Fibroblast of lung (primary cell): ENCODE data around the gene KCNK15. TPM values are rescaled to one million over a fixed set of nuclear protein-coding genes. Genes with fewer than 3 reads are reported as not detected.

ENCODE experiments used
- DNase-seq, 2 donors: peaks; one replicate each; pipeline versions ENCODE4 v3.0.0 to v3.0.0-alpha.2; 2010; ENCODE audit warnings: low read depth in 2 of 2
- H2AFZ ChIP-seq: 2 replicates; pipeline ENCODE4 v1.5.1; 2012; ENCODE audit warnings: low read length, control low read depth, inconsistent platforms
- H3K27ac ChIP-seq: 2 replicates; pipeline ENCODE4 v1.5.1; 2011; ENCODE audit warnings: low read length, control low read depth; ENCODE audit not compliant: insufficient read depth
- H3K27me3 ChIP-seq: 2 replicates; pipeline ENCODE4 v1.5.1; 2011; ENCODE audit warnings: mild to moderate bottlenecking, low read length; ENCODE audit not compliant: control insufficient read depth, insufficient read depth
- H3K36me3 ChIP-seq: 2 replicates; pipeline ENCODE4 v1.5.1; 2011; ENCODE audit warnings: low read length; ENCODE audit not compliant: control insufficient read depth, insufficient read depth
- H3K4me1 ChIP-seq: 2 replicates; pipeline ENCODE4 v1.5.1; 2011; ENCODE audit warnings: low read length; ENCODE audit not compliant: control insufficient read depth, insufficient read depth; ENCODE audit errors: extremely low read depth
- H3K4me2 ChIP-seq: 2 replicates; pipeline ENCODE4 v1.5.1; 2011; ENCODE audit warnings: low read length, control low read depth; ENCODE audit not compliant: insufficient read depth; ENCODE audit errors: extremely low read depth
- H3K4me3 ChIP-seq, 4 experiments: fragments of 200-600 bp in 1 of 4; sonication (generic) in 1 of 4; replicated peaks in 1 of 4; 2 replicates each; pipeline ENCODE4 v1.5.1; 2011 to 2016; ENCODE audit warnings: low read length in 4 of 4, low read depth in 3 of 4, mild to moderate bottlenecking in 3 of 4, control low read depth in 2 of 4, inconsistent platforms in 1 of 4, mixed read lengths in 1 of 4; ENCODE audit not compliant: insufficient read depth in 1 of 4; ENCODE audit errors: control extremely low read depth in 1 of 4
- H3K79me2 ChIP-seq: 2 replicates; pipeline ENCODE4 v1.5.1; 2012; ENCODE audit warnings: mild to moderate bottlenecking, low read length, inconsistent platforms; ENCODE audit not compliant: control insufficient read depth, insufficient read depth
- H3K9ac ChIP-seq: 2 replicates; pipeline ENCODE4 v1.5.1; 2011; ENCODE audit warnings: mild to moderate bottlenecking, low read length, control low read depth; ENCODE audit not compliant: insufficient read depth
- H3K9me3 ChIP-seq: 2 replicates; pipeline ENCODE4 v1.5.1; 2012; ENCODE audit warnings: low read depth, low read length; ENCODE audit not compliant: control insufficient read depth, insufficient read depth
- H4K20me1 ChIP-seq: 2 replicates; pipeline ENCODE4 v1.5.1; 2011; ENCODE audit warnings: low read length; ENCODE audit not compliant: control insufficient read depth, insufficient read depth; ENCODE audit errors: extremely low read depth
- CTCF ChIP-seq, 2 donors: IDR thresholded peaks in 1 of 2; conservative IDR thresholded peaks in 1 of 2; 1 replicate in 1 of 2; 2 replicates in 1 of 2; pipeline ENCODE4 v1.5.1; 2011 to 2012; ENCODE audit warnings: low read length in 2 of 2, control low read depth in 1 of 2, inconsistent platforms in 1 of 2, low read depth in 1 of 2, mild to moderate bottlenecking in 1 of 2
- EZH2 ChIP-seq: IDR thresholded peaks from 2 replicates; pipeline ENCODE4 v1.5.1; 2012; ENCODE audit warnings: low read length, control low read depth, mild to moderate bottlenecking; ENCODE audit errors: missing control alignments
- polyA plus RNA-seq, 2 donors: library from polyadenylated mRNA; depleted of rRNA in 1 of 2; stranded (reverse) in 1 of 2; unstranded in 1 of 2; fragments of >200 nt; gene quantifications; 2 replicates each; pipeline ENCODE4 v1.2.1, GENCODE V29; 2011 to 2012; ENCODE audit warnings: missing spikeins in 1 of 2
- total RNA-seq: library from RNA; depleted of rRNA; stranded (reverse); fragments of >200 nt; gene quantifications from 2 replicates; pipeline ENCODE4 v1.2.1, GENCODE V29; 2014

KCNK15 gene
- total and polyA plus RNA-seq, 2 donors (not counting 1 experiment from before 2014, with no cell fraction given), result 1.8 to 2.2 TPM

- H3K4me1 ChIP-seq, result no peaks in the 10 kb centered on the region
- no peaks in the 10 kb centered on the region for H3K9me3 ChIP-seq
- H3K27me3 ChIP-seq, result peaks cover 11% of the 10 kb centered on the region
Observed at GRCh38 chr20:44769481-44769863, 23.8 kb downstream of the KCNK15 start.

GRCh38 chr20:44770484-44771171, 25.0 kb downstream of the KCNK15 start:
- TF ChIP-seq EZH2 (no peak), CTCF (conservative IDR thresholded peaks at IDR 0.05 in 1 of 2, IDR thresholded peaks at IDR 0.05 in 1 of 2; ENCODE audit: low read depth in 1 of 2, low read length in 2 of 2) (no peak)
- Histone ChIP-seq H3K27ac (no peak overlapping the region), H4K20me1 (no peaks in the 10 kb centered on the region), H2AFZ (no peak overlapping the region), H3K36me3 (no peaks in the 10 kb centered on the region), H3K79me2 (no peaks in the 10 kb centered on the region), H3K4me3 (no peak overlapping the region), H3K9ac (no peak overlapping the region), H3K4me2 (no peak overlapping the region), H3K4me1 (no peaks in the 10 kb centered on the region), H3K9me3 (no peaks in the 10 kb centered on the region), H3K27me3 (peaks cover 11% of the 10 kb centered on the region)
- DNase-seq, result no peak

More at GRCh38 chr20:44769481-44769863, 23.8 kb downstream of the KCNK15 start:
- H3K27ac ChIP-seq, result no peak overlapping the region
- no peak overlapping the region for H3K9ac ChIP-seq
- H3K36me3 ChIP-seq, result no peaks in the 10 kb centered on the region
- H4K20me1 ChIP-seq, result no peaks in the 10 kb centered on the region
- H3K79me2 ChIP-seq, result no peaks in the 10 kb centered on the region
- H3K4me3 ChIP-seq, result no peak overlapping the region
- H2AFZ ChIP-seq, result no peak overlapping the region
- DNase-seq, result no peak
- TF ChIP-seq EZH2, result no peak
- TF ChIP-seq CTCF (conservative IDR thresholded peaks at IDR 0.05 in 1 of 2, IDR thresholded peaks at IDR 0.05 in 1 of 2; ENCODE audit: low read depth in 1 of 2, low read length in 2 of 2), result no peak
- no peak overlapping the region for H3K4me2 ChIP-seq

GRCh38 chr20:44771172-44771535, 25.5 kb downstream of the KCNK15 start:
- Histone ChIP-seq H3K27ac (no peak overlapping the region), H3K79me2 (no peaks in the 10 kb centered on the region), H3K4me3 (no peak overlapping the region), H2AFZ (no peak overlapping the region), H3K9me3 (no peaks in the 10 kb centered on the region), H3K9ac (no peak overlapping the region), H3K4me2 (no peak overlapping the region), H3K27me3 (peaks cover 9% of the 10 kb centered on the region), H3K4me1 (no peaks in the 10 kb centered on the region), H4K20me1 (no peaks in the 10 kb centered on the region), H3K36me3 (no peaks in the 10 kb centered on the region)
- no peak for DNase-seq
- no peak for TF ChIP-seq EZH2
- no peak for TF ChIP-seq CTCF (conservative IDR thresholded peaks at IDR 0.05 in 1 of 2, IDR thresholded peaks at IDR 0.05 in 1 of 2; ENCODE audit: low read depth in 1 of 2, low read length in 2 of 2)
